Breast epithelium (tissue), 3 donors: ENCODE measurements around the gene PHC2.

Experiments
- POLR2A ChIP-seq: fragments of 450-650 bp; IDR thresholded peaks from one replicate; pipeline ENCODE4 v1.6.1; 2016; ENCODE audit warnings: antibody characterized with exemption, mild to moderate bottlenecking, moderate library complexity
- POLR2AphosphoS5 ChIP-seq, 3 donors: sonication (generic); formaldehyde crosslinking; IDR thresholded peaks; one replicate each; pipeline ENCODE4 v1.6.1; 2017; ENCODE audit warnings: antibody characterized with exemption in 3 of 3
- TF ChIP-seq, protein P1 (sequence below), 3 donors: fragments of 450-650 bp; IDR thresholded peaks; one replicate each; pipeline ENCODE4 v1.5.1; 2016 to 2017; ENCODE audit warnings: antibody characterized with exemption in 3 of 3, mild to moderate bottlenecking in 3 of 3, moderate library complexity in 3 of 3

DNA sequence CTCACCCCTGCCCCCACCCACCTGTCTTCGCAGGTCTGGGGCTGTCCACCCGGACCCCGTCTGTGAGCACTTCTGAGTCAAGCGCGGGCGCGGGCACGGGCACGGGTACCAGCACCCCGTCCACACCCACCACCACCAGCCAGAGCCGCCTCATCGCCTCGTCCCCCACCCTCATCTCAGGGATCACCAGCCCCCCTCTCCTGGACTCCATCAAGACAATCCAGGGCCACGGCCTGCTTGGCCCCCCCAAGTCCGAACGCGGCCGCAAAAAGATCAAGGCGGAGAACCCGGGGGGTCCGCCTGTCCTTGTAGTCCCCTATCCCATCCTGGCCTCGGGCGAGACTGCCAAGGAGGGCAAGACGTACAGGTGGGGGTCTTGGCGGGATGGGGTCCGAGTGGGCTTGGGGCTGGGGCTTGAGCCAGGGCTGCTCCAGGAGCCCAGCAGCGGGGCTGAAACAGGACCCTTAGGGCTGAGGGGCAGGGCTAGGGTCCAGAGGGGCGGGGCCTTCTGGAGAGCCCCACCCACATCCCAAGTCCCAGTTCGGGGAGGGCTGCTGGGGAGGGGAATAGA is 150.7 kb downstream of the PHC2 start:
- TF ChIP-seq POLR2AphosphoS5 (IDR thresholded peaks at IDR 0.05) (no peak), POLR2A (no peak)
- TF ChIP-seq, protein P1, sequence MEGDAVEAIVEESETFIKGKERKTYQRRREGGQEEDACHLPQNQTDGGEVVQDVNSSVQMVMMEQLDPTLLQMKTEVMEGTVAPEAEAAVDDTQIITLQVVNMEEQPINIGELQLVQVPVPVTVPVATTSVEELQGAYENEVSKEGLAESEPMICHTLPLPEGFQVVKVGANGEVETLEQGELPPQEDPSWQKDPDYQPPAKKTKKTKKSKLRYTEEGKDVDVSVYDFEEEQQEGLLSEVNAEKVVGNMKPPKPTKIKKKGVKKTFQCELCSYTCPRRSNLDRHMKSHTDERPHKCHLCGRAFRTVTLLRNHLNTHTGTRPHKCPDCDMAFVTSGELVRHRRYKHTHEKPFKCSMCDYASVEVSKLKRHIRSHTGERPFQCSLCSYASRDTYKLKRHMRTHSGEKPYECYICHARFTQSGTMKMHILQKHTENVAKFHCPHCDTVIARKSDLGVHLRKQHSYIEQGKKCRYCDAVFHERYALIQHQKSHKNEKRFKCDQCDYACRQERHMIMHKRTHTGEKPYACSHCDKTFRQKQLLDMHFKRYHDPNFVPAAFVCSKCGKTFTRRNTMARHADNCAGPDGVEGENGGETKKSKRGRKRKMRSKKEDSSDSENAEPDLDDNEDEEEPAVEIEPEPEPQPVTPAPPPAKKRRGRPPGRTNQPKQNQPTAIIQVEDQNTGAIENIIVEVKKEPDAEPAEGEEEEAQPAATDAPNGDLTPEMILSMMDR (IDR thresholded peaks at IDR 0.05): no peak
